Measurements from ENCODE around the gene SNAP23.
"Not testable (repeated sequence)": the region's sequence is repeated elsewhere in the genome, so short reads cannot be mapped to it uniquely, and the experiment has no call there.

The SNAP23 gene

DNA sequence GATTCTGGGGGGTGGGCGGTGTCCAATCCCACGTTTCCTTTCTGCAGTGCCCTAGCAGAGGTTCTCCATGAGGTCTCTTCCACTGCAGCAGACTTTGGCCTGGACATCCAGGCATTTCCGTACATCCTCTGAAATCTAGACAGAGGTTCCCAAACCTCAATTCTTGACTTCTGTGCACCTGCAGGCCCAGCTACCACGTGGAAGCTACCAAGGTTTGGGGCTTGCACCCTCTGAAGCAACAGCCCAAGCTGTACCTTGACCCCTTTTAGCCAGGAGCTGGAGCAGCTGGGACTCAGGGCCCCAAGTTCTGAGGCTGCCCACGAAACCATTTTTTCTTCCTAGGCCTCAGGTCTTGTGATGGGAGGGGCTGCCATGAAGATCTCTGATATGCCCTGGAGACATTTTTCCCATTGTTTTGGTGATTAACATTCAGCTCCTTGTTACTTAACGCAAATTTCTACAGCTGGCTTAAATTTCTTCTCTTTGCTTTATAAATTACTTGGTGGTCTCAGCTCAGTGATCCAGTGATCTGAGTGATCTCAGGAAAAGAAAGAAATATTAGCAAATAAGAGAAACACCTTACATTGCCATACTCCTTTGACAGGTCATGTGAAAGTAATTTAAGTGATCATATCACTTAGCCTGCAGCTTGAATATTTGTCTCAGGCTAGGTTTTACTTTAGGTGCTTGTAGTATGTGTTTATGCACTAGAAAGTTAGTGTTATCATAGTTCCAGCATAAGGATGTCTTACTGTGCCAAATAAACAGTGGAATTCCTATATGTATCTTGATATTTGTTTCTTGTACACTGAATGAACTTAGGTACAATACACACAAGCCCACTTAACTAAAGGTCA is 3.0 kb downstream of the SNAP23 start:
- no peak for DNase-seq (ENCODE audit: low read depth)

DNA sequence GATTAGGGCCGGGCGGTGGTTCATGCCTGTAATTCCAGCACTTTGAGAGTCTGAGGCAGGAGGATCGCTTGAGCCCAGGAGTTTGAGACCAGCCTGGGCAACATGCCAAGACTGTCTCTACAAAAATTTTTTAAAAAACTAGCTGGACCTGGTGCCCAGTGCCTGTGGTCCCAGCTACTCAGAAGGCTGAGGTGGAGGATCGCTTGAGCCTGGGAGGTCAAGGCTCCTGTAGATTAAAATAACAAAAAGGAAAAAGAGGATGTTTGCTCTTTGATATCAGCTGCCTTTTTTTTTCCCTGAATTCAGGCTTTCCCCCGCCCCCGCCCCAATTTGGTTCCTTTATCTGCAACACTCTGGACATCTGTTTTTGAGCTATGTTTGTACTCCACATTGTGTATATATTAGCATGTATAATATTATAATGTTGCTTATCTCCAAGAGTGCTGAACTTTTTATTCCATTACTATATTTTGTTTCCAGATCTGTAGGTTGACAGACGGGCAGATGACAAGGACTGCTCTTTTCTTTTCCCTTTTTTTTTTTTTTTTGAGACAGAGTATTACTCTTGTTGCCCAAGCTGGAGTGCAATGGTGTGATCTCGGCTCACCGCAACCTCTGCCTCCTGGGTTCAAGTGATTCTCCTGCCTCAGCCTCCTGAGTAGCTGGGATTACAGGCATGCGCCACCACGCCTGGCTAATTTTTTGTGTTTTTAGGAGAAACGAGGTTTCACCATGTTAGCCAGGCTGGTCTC is 4.6 kb downstream of the SNAP23 start:
- no peak for DNase-seq (ENCODE audit: low read depth)

DNA sequence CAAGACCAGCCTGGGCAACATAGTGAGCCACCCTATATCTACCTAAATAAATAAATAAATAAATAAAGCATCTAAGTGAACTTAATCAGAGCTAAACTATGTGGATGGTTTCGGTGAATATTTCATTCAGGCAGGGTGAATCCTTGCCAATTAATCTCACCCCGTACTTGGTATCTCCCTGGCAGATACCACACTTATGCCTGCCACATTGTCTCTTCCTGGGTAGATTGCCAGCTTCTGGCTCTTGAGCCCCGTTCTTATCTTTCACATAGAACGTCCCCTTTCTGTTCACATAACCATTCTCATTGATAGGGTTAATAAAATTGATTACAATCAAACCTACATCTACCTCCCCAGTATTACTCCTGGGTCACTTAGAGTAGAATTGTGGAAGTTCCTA is 7.0 kb downstream of the SNAP23 start:
- no peak for DNase-seq (ENCODE audit: low read depth)

DNA sequence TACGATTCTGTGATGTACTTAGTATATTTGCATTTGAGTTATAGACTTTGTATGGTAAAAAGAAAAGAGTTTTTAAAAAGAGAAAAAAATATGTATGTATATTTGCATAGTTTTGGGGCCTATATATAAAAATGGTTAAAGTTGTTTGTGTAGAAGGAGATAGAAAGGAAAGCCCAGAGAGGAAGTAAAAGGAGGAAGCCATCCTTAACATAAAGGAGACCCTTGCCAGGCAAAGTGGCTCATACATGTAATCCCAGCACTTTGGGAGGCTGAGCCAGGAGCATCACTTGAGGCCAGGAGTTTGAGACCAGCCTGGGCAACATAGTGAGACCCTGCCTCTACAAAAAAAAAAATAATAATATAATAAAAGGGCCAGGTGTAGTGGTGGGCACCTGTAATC is 8.4 kb downstream of the SNAP23 start:
- no peak for DNase-seq (ENCODE audit: low read depth)

DNA sequence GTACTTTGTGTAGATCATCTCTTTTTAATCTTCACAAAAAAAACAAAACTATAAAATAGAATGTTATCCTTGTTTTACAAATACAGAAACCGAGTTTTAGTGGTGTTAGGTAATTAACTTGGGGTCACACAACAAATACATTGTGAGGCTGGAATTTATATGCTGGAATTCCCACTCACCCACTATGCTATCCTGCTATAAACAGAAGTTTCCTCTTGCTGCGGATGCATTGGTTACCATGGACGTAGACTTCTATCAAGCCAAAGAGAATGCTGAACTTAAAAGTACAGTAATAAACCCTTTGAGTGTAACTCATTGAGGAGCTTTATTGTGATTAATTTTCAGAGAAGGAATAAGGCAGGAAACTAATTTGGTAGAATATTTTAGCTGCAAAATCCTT is 9.2 kb downstream of the SNAP23 start:
- DNase-seq (ENCODE audit: low read depth) = no peak

DNA sequence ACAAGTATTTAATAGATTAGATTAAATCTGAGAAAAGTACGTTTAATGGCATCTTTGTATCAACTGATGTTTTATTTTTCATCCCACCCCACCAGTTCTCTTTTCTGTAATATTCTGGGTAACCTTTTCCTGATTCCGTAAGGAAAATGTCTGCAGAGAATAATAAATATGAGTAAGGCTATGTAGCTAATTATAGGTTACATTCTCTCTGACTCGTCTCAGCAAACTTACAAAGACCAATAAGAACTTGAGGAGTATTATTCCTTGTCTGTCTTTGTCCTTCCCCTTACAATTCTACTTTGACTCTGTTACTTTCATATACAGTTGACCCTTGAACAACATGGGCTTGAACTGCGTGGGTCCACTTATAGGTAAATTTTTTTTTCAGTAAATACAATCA is 12.1 kb downstream of the SNAP23 start:
- DNase-seq (ENCODE audit: low read depth) = no peak

DNA sequence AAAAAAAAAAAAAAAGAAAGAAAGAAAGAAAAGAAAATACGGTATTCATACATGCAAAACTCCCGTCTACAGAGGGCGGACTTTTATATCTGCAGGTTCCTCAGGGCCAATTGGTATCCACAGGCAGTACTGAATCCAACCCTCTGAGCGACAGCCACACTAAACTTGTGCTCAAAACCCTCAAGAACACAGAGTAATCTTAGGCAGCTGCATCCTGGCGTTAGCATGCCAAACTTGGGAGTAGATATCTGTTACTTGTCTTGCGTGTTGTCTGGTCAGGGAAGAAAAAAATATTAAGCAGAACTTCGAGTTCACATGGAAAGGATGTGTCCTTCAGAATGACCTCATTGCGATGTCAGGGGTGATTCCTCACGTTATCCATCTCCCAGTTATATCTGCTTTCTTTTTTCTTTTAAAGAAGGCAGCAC is 12.8 kb downstream of the SNAP23 start:
- DNase-seq (ENCODE audit: low read depth) = no peak

DNA sequence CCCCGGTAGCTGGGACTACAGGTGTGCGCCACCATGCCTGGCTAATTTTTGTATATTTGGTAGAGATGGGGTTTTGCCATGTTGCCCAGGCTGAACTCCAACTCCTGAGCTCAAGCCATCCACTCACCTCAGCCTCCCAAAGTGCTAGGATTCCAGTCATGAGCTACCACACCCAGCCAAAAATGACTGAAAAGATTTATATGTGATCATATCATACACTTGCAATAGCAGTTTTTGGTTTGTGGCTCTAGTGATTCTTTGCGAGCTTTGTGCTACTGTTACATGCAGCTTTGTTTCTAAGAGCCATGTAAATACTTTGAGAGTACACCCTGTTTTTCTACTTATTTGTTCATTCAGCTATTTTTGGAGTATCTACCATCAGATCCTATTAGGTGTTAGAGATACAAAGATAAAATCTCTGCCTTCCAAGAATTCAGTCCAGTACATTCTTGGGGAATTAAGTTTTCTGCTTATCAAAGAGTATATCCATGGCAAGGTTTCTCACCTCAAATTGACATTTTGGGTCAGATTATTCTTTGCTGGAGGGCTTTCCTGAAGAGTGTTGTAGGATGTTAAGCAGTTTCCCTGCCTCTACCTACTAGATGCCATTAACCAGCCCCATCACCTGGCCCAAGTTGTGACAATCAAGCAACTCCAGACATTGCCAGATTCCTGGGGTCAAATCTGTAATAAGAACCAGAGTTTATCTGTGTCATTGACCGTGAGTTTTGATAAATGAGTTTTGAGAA is 15.0 kb downstream of the SNAP23 start:
- DNase-seq (ENCODE audit: low read depth) = no peak

DNA sequence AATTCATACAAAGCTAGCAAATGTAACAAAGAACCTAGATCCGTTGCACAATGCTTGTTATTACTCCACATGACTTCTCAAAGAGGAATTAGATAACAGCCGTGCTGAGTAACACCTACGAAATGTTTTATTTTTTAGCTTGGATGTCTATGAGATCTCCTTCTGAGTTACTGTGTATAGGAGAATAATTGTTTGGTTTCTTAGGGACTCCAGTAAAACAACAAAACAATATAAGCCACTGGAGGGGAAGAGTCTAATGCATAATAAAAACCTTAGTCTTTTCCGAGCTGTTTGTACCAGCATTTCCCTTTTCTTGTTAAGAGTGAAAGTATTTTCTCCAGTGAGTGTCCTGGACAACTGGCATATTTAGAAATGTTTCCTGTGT is 15.6 kb downstream of the SNAP23 start:
- peak; percentile 89 for DNase-seq (ENCODE audit: low read depth)

DNA sequence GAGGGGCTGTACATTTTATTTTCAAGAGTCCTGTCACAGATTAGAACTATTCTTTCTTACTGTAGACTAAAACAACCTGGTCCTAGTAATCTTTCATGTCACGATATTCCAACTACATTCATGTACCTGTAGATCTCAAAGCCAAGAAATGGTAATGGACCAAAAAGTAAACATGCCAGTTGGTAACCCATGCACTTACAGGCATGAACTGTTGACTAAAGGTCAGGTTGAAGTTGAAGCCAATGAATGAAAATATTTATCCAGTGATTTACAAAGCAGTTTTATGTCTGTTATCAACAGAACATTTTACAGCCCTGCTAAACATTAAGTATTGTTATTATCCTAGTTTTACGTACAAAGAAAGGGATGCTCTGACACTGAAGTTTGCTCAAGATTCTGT is 27.9 kb downstream of the SNAP23 start:
- DNase-seq (ENCODE audit: low read depth) = no peak

DNA sequence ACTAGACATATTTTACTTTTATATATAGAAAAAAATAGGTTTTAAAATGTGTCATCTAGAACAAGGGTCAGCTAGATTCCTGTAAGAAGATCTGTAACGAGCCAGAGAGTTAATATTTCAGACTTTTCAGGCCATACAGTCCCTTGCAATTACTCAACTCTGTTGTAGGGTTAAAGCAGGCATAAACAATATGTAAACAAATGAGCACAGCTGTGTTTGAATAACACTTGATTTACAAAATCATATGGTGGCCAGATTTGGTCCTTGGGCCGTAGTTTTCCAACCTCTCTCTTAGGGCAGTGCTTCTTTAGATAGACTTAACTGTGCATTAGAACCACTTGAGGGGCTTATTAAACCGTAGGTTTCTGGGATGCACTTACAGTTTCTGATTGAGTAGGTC is 33.5 kb downstream of the SNAP23 start:
- no peak for DNase-seq (ENCODE audit: low read depth)

DNA sequence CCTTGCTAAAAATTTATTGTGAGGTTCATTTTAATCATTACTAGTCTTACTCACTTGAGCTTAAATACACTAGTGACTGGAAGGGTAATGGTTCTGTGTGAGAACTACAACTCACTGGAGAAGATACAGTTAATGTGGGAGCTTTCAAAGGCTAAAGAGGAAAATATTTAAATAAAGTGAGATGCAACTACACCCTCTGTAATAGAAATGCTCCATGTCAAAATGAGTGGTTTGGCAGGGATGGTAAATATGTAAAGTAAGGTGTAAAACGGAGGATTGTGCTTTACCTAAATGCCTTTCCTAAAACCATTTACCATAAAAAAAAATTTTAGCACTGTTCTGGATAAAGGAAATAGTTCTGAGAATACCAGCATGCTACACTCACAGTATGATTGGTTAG is 37.8 kb downstream of the SNAP23 start:
- no peak for DNase-seq (ENCODE audit: low read depth)

DNA sequence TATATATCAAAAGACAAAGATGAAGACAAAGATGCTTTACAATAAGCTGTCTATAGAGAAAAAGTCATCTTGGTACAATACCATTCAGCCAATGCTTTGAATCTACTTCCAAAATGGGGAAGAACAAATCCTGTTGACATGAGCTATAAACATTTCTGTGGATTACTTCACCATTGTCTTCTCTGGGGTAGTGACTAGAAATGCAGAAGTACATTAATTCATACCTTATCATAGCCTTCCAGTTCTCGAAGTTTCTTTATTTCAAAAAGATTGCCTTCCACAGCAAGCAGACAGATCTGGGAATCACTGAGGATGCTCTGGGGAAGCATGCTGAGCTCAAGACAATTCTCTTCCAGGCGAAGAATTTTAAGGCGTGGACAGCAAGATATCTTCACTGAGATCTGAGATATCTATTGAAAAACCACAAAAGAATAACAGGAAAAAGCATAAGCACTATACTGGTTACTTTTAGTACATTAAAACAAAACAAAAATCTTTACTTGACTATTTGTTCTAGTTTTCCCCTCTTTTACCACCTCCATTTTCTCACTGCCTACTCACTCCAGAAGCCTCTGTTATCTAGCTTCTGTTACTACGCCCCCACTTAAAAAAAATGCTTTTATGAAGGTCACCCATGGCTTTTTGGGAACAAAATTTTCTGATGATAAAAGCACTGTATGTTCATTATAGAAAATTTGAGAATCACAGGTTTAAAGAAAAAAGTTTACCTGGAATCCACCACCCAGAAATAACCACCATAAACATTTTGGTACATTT is 49.6 kb downstream of the SNAP23 start:
- peak; percentile 34 for DNase-seq (ENCODE audit: low read depth)

DNA sequence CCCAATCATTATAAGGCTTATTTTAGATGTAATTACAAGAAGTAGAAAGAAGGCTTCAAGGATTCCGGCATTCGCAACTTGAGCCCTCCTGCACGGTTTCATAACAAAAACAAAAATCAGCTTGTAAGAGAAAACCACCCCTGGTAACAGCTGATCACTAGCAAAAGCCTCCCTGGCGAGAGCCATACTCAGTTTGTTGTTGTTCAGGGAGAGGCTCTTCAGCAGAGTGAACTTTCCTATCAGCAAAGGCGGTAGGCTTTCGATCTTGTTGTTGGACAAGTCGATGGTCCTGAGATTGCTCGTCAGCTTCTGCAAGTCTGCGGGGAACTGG is 52.4 kb downstream of the SNAP23 start:
- peak; percentile 78 for DNase-seq (ENCODE audit: low read depth)

DNA sequence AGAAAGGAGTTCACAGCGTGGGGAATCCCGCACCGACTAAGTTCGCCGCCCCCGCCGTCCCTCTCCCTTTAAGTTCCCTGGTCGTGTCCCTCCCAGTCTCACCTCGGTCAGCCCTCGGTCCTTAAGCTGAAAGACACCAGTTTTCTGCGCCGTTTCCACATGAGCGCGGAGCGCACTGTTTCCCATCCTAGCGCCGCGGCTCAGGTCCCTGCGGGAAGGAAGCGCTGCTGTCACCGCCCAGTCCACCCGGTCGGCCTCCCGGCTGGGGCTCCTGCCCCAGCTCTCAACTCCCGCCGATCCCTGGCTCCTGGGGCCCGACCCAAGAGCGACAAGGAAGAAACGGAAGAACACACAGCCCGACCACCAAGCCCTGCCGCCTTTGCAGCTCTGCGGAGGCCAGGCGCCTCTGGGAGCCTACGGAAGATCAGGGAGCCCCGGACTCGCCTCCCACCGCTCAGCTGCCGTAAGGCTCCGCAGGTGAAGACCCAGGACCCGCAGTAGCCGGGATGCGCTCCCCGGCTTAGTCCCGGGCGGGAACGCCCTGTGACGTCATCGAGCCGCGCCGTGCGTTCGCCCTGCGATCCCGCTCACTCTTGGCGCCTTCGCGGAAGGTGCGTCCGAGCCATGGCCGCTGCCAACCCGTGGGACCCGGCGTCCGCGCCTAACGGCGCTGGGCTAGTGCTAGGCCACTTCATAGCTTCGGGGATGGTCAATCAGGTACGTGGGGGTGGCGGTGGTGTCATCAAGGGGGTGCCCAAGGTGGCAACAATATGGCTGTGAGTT is 53.0 kb downstream of the SNAP23 start, which contains the start of the genes HAUS2 and LRRC57:
TSS of gene HAUS2 (plus strand) at position 590 of the 783 bp plus-strand sequence. CDS start at position 625, 35 bp downstream.
TSS of gene LRRC57 (minus strand) at position 545 of the 783 bp plus-strand sequence. CDS start at position 186, 359 bp downstream.
- peak; percentile 83 for DNase-seq (ENCODE audit: low read depth)

DNA sequence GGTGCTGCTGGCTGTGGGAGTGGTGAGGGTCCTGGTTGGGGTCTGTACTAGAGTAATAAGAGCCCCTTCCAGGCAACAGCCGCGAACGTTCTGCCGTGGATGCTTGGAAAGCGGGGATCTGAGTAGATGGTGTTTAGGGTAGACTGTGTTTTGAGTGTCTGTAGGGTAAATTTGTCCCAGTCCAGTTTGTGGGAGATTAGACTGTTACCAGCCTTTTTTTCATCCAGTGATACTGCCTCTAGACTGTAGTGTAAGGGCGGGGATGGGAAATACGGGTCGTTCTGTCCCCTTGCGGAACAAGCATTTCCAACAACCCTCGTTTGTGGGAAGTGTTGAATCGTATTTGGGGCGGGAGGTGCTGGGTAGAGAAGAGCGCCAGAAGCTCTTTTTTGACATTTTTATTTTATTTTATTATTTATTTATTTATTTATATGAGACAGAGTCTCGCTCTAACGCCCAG is 53.6 kb downstream of the SNAP23 start:
- DNase-seq (ENCODE audit: low read depth) = peak; percentile 9

DNA sequence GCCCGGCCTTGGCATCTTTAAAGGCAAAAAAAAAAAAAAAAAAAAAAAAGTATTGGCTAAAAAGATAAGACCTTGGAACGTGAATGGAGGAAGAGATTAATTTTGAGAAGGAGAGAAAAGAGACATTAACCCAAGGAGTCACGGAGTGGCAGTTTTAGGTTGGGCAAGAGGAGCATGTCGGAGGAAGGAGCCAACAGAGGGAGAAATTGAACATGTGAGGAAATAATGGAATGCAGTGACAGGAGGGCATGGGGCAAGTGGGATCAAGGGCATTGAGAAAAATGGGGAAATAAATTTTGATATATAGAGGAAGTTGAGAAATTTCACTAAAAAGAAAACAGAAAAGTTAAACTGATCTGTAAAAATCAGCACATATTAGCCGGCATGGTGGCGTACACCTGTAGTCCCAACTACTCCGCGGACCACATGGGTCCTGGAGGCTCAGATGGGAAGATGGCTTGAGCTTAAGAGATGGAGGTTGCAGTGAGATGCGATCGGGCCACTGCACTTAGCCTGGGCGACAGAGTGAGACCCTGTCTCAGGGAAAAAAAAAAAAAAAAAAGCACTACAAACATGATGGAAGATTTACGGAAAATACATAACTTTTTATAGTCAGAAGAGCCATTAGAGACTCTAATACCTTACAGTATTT is 54.4 kb downstream of the SNAP23 start:
- DNase-seq (ENCODE audit: low read depth) = no peak

DNA sequence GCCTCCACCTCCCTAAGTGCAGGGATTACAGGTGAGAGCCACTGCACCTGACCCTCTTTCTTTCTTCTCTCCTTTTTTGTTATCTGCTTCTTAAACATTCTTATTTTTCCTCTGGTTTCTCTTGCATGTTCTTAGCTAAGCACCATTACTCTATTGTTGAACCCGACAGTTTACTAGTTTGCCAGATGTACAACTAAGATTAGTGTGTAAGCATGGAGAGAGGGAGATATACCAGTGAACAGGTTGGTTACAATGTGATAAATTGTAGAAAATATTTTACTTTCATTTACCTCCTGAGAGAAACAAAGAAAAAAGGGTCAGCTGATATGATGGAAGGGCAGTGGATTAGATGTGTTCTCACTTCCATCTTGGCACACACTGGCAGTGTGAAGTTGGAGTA is 58.1 kb downstream of the SNAP23 start:
- DNase-seq (ENCODE audit: low read depth) = no peak

DNA sequence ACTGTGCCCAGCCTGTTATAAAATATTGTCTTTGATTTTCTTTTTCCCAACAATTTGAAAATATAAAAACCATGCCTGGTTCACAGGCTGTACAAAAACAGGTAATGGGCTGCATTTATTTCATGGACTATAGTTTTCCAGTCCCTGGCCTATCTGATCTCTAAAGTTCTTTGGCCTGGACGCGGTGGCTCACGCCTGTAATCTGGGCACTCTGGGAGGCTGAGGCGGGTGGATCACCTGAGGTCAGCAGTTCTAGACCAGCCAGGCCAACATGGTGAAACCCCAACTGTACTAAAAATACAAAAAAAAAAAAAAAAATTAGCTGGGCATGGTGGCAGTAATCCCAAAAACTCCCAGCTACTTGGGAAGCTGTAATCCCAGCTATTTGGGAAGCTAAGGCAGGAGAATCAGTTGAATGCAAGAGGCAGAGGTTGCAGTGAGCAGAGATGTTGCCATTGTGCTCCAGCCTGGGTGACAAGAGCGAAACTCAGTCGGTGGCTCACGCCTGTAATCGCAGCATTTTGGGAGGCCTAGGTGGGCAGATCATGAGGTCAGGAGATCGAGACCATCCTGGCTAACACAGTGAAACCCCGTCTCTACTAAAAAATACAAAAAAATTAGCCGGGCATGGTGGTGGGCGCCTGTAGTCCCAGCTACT is 61.2 kb downstream of the SNAP23 start:
- DNase-seq (ENCODE audit: low read depth) = not testable (repeated sequence)

DNA sequence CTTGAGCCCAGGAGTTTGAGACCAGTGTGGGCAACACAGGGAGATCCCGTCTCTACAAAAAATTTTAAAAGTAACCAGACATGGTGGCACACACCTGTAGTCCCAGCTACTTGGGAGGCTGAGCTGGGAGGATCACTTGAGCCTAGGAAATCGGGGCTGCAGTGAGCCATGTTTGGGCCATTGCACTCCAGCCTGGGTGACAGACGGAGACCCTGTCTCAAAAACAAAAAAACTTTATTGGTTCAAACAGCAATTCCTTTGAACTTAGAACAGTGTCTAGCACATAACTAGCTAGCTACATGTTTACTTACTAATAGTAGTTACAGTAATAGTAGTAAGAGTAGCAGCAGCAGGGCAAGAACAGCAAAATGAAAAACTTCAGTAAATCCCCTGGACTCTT is 63.3 kb downstream of the SNAP23 start:
- no peak for DNase-seq (ENCODE audit: low read depth)
